ENCODE results near the gene PRAMEF11. TPM values are rescaled to one million over a fixed set of nuclear protein-coding genes. Genes with fewer than 3 reads are reported as not detected.

PRAMEF11 gene
- total RNA-seq, 4 donors from 2014 or later: not detected

DNA sequence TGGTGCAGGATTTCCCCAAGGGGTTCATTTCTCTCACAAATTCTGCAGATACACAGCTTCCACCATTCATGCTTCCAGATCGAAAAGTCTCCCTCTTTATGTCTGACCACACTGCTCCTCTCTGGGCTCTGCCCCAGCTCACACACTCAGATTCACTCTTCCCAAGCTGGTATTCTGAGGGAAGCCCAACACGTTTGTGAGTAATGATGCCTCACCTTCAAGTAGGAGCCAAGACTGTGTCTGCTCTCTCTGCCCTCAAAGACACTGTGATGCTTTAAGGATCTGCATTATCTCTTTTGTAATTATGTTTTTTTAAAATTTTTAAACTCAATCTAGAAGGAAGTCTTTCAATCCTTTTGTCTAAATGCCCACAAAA is 19.8 kb downstream of the PRAMEF11 start:
- no peak for DNase-seq
- WGBS, 2 donors (ENCODE audit: low coverage in 1 of 2): 54% methylated on average over 2 of the region's 2 CpGs; no CpG with 5 or more reads in 1 of the 2 donors
- no peaks in the 10 kb centered on the region for H3K36me3 ChIP-seq

DNA sequence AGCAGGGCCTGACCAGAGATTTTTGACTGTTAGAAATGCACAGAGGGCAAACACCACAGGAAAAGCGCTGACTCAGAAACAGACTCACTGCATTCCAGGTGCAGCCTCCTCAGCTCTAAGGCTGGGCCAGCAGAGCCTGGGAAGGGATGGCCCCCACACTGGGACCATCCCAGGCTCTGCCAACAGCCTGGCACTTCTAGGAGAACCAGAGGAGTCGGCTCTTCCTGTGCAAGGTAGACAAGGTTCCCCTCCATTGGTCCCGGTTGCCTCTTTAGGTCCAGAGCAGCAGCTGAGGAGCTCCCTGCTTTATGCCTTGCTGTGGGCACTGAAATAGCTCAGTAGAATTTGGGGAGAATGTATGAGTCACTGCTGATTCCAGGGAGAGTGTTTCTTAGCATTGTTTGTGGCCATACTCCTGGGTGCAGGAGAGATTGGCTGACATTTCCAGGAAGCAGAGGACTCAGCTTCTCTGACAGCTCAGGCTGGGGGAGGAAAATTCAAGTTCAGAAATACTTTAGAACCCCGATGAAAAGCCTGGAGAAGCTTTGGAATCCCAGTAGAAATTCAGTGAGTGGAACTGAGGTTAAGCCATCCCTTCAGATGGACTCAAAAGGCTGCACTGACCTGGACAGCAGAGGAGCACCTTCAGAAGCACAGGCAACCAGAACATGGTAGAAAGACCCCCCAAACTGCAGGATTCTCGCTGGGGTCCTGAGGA is 20.4 kb downstream of the PRAMEF11 start:
- no peak overlapping the region for H3K4me3 ChIP-seq
- TF ChIP-seq POLR2AphosphoS5 (IDR thresholded peaks at IDR 0.05) (no peak), EP300 (IDR thresholded peaks at IDR 0.05; ENCODE audit: low read depth) (no peak), POLR2A (IDR thresholded peaks at IDR 0.05) (no peak)
- TF ChIP-seq, protein P1, sequence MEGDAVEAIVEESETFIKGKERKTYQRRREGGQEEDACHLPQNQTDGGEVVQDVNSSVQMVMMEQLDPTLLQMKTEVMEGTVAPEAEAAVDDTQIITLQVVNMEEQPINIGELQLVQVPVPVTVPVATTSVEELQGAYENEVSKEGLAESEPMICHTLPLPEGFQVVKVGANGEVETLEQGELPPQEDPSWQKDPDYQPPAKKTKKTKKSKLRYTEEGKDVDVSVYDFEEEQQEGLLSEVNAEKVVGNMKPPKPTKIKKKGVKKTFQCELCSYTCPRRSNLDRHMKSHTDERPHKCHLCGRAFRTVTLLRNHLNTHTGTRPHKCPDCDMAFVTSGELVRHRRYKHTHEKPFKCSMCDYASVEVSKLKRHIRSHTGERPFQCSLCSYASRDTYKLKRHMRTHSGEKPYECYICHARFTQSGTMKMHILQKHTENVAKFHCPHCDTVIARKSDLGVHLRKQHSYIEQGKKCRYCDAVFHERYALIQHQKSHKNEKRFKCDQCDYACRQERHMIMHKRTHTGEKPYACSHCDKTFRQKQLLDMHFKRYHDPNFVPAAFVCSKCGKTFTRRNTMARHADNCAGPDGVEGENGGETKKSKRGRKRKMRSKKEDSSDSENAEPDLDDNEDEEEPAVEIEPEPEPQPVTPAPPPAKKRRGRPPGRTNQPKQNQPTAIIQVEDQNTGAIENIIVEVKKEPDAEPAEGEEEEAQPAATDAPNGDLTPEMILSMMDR (IDR thresholded peaks at IDR 0.05): no peak
- DNase-seq: no peak
- in situ Hi-C loops (cut with MboI; ENCODE audit: low pct_ligation_motif_present in 1 of 4, low pct_unique_long_range_greater_than_20kb in 1 of 4, low sequenced_read_pairs in 3 of 4): no loop called here
- H3K9me3 ChIP-seq: no peaks in the 10 kb centered on the region
- intact Hi-C loops (cut with DNase I; ENCODE audit: low total_unique reads): no loop called here
- H3K27me3 ChIP-seq: no peaks in the 10 kb centered on the region
- 71% methylated on average over 5 of the region's 5 CpGs; no CpG with 5 or more reads in 1 of the 2 donors for WGBS, 2 donors (ENCODE audit: low coverage in 1 of 2)
- no peaks in the 10 kb centered on the region for H3K4me1 ChIP-seq
- no peak overlapping the region for H3K27ac ChIP-seq
- no peaks in the 10 kb centered on the region for H3K36me3 ChIP-seq

More for the DNA sequence above, 19.8 kb downstream of the PRAMEF11 start:
- H3K27me3 ChIP-seq: no peaks in the 10 kb centered on the region
- no peak overlapping the region for H3K4me3 ChIP-seq
- no peak overlapping the region for H3K27ac ChIP-seq
- in situ Hi-C loops (cut with MboI; ENCODE audit: low pct_ligation_motif_present in 1 of 4, low pct_unique_long_range_greater_than_20kb in 1 of 4, low sequenced_read_pairs in 3 of 4): no loop called here
- TF ChIP-seq EP300 (IDR thresholded peaks at IDR 0.05; ENCODE audit: low read depth): no peak
- no peak for TF ChIP-seq POLR2AphosphoS5 (IDR thresholded peaks at IDR 0.05)
- no peak for TF ChIP-seq POLR2A (IDR thresholded peaks at IDR 0.05)
- TF ChIP-seq, protein P1 (IDR thresholded peaks at IDR 0.05): no peak
- no peaks in the 10 kb centered on the region for H3K4me1 ChIP-seq
- no peaks in the 10 kb centered on the region for H3K9me3 ChIP-seq
- intact Hi-C loops (cut with DNase I; ENCODE audit: low total_unique reads): no loop called here

DNA sequence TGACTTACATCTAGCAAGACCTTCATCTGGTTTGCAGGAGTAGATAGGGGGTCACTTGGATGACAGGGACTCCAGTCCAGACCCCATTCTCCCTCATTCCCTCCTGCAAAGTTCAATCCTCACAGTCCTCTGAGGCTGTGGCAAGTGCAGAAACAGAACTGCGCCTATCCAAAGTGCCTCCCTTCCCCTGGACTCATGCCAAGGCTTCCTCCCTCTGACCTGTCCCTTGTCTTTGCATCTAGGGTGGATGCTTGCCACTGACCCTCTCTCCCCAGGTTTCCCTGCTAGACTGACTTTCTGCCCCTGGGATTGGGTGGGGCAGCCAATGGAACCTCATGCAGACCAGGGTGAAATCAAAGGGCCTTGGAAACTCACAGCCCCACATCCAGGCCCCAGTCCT is 21.3 kb downstream of the PRAMEF11 start:
- no peak for DNase-seq
- no peaks in the 10 kb centered on the region for H3K9me3 ChIP-seq
- H3K36me3 ChIP-seq: no peaks in the 10 kb centered on the region
- no peak overlapping the region for H3K4me3 ChIP-seq
- WGBS, 2 donors (ENCODE audit: low coverage in 1 of 2): 90% methylated on average over 1 of the region's 1 CpG; no CpG with 5 or more reads in 1 of the 2 donors
- H3K4me1 ChIP-seq: no peaks in the 10 kb centered on the region
- intact Hi-C loops (cut with DNase I; ENCODE audit: low total_unique reads): no loop called here
- H3K27me3 ChIP-seq: no peaks in the 10 kb centered on the region
- H3K27ac ChIP-seq: no peak overlapping the region
- in situ Hi-C loops (cut with MboI; ENCODE audit: low pct_ligation_motif_present in 1 of 4, low pct_unique_long_range_greater_than_20kb in 1 of 4, low sequenced_read_pairs in 3 of 4): no loop called here
- TF ChIP-seq, protein P1 (IDR thresholded peaks at IDR 0.05): no peak
- no peak for TF ChIP-seq EP300 (IDR thresholded peaks at IDR 0.05; ENCODE audit: low read depth)
- TF ChIP-seq POLR2AphosphoS5 (IDR thresholded peaks at IDR 0.05): no peak
- no peak for TF ChIP-seq POLR2A (IDR thresholded peaks at IDR 0.05)

DNA sequence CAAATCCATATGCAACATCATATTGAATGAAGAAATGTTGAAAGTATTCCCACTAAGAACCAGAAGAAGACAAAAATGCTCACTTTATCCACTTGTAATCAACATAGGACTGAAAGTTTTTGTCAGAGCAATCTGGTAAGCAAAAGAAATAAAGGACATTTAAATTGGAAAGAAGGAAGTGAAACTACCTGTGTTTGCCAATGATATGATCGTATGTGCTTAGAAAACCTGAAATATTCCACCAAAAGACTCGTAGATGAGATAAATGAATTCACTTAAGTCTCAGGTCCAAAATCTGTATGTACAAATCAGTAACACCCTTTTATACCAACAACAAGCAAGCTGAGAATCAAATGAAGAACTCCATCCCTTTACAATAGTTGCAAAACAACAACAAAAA is 31.5 kb downstream of the PRAMEF11 start:
- no peak overlapping the region for H3K27ac ChIP-seq
- TF ChIP-seq POLR2A (IDR thresholded peaks at IDR 0.05) (no peak), POLR2AphosphoS5 (IDR thresholded peaks at IDR 0.05) (no peak), EP300 (IDR thresholded peaks at IDR 0.05; ENCODE audit: low read depth) (no peak)
- 22 to 42% methylated on average over 2 of the region's 2 CpGs for WGBS, 2 donors (ENCODE audit: low coverage in 1 of 2)

More for the DNA sequence above, 31.5 kb downstream of the PRAMEF11 start:
- H3K4me3 ChIP-seq: no peak overlapping the region
- H3K27me3 ChIP-seq: no peaks in the 10 kb centered on the region
- H3K9me3 ChIP-seq: no peaks in the 10 kb centered on the region
- no peaks in the 10 kb centered on the region for H3K4me1 ChIP-seq
- no peaks in the 10 kb centered on the region for H3K36me3 ChIP-seq
- no peak for DNase-seq
- in situ Hi-C loops (cut with MboI; ENCODE audit: low pct_ligation_motif_present in 1 of 4, low pct_unique_long_range_greater_than_20kb in 1 of 4, low sequenced_read_pairs in 3 of 4) (no loop called here), intact Hi-C loops (cut with DNase I; ENCODE audit: low total_unique reads) (no loop called here)
